IPS-18c (cell line): ENCODE measurements around the gene ZBTB49.

Experiments
- H3K4me3 ChIP-seq: 2 replicates; pipeline ENCODE4 v1.7.0; 2013; ENCODE audit warnings: low read depth, mild to moderate bottlenecking, low read length, moderate library complexity; ENCODE audit not compliant: insufficient read depth
- H3K9me3 ChIP-seq: one replicate; pipeline ENCODE4 v1.6.1; 2013; ENCODE audit warnings: mild to moderate bottlenecking, low read length, moderate library complexity; ENCODE audit not compliant: control insufficient read depth, insufficient read depth

Gene ZBTB49

GRCh38 chr4:4269856-4270255 is 20.2 kb upstream of the ZBTB49 start:
- H3K4me3 ChIP-seq, result no peak overlapping the region
- no peaks in the 10 kb centered on the region for H3K9me3 ChIP-seq

DNA sequence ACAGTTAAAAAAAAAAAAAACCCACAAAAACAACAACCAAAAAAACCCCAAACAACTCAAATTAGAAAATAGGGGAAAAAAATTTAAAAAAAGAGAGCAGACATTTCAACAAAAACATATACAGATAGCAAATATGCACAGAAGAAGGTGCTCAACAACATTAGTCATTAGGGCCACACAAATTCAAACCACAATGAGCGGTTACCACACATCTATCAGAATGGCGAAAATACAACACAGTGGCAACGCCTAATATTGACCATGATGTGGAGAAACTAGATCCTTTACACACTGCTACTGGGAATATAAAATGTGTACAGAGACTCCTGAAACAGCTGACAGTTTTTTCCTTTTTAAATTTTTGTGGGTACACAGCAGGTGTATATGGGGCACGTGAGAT is 19.5 kb upstream of the ZBTB49 start:
- Histone ChIP-seq H3K9me3 (no peaks in the 10 kb centered on the region), H3K4me3 (no peak overlapping the region)

GRCh38 chr4:4271912-4272311 is 18.1 kb upstream of the ZBTB49 start:
- no peaks in the 10 kb centered on the region for H3K9me3 ChIP-seq
- no peak overlapping the region for H3K4me3 ChIP-seq

DNA sequence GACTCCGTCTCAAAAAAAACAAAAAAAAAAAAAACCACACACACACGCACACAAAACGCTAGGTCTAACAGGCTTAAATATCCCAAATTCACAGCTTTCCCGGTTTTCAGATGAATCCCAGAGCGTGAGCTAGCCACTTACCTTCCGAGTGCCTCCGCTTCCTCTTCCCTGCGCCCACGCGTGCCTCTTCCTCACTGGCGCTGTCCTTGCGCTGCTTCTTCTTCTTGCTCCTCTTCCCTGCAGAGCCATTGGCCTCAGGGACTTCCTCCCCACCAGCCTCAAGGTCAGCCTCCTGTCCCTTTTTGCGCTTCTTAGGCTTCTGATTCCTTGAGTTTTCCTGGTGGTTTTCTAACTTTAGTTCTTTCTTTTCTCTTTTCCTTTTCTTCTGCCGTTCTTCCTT is 15.8 kb upstream of the ZBTB49 start:
- Histone ChIP-seq H3K4me3 (no peak overlapping the region), H3K9me3 (no peaks in the 10 kb centered on the region)

- Histone ChIP-seq H3K9me3 (no peaks in the 10 kb centered on the region), H3K4me3 (no peak overlapping the region)
Observed at GRCh38 chr4:4277531-4277930, 12.5 kb upstream of the ZBTB49 start.

DNA sequence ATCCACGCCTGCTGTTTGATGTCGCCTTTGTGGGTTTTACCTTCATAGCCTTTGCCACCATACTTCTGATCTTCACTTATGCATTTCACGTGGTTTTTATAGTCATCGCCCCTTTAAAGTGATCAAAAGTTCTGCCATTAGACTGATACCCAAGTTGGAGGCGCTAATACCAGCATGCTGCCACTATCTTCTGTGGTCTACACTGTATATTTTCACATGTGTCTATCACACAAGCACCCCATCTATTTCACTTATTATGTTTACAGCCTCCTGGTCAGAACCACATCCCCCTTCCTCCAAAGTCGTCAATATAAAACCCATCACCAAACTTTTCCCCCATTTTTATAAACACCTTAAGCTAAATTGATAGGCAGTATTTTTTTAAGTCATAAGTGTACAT is 8.3 kb upstream of the ZBTB49 start:
- no peaks in the 10 kb centered on the region for H3K9me3 ChIP-seq
- no peak overlapping the region for H3K4me3 ChIP-seq

- Histone ChIP-seq H3K4me3 (no peak overlapping the region), H3K9me3 (no peaks in the 10 kb centered on the region)
Observed at GRCh38 chr4:4284827-4285618, 5.0 kb upstream of the ZBTB49 start.

- no peaks in the 10 kb centered on the region for H3K9me3 ChIP-seq
- H3K4me3 ChIP-seq, result no peak overlapping the region
Observed at GRCh38 chr4:4288098-4288497, 2.0 kb upstream of the ZBTB49 start.

- H3K4me3 ChIP-seq, result peak overlapping the region; percentile 95
- no peaks in the 10 kb centered on the region for H3K9me3 ChIP-seq
Observed at GRCh38 chr4:4289055-4289454, 996 bp upstream of the ZBTB49 start.

DNA sequence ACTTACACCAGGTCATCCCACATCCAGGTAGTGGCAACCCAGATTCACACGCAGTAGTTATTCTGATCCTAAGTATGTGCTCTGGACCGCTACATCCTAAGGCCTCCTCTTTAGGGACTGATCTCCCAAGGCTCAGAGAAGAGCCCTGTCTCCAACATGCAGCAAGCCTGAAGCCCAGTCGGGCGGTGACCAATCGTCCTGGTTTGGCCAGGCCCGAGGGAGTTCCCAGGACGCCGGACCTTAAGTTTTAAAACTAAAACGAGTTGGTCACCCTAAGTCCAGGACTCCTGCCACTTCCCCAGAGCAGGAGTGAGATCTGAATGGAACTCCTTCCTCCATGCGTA is 482 bp upstream of the ZBTB49 start:
- H3K9me3 ChIP-seq, result no peaks in the 10 kb centered on the region
- peak overlapping the region; percentile 95 for H3K4me3 ChIP-seq

- Histone ChIP-seq H3K9me3 (no peaks in the 10 kb centered on the region), H3K4me3 (no peak overlapping the region)
Observed at GRCh38 chr4:4293279-4293678, 3.2 kb downstream of the ZBTB49 start.

DNA sequence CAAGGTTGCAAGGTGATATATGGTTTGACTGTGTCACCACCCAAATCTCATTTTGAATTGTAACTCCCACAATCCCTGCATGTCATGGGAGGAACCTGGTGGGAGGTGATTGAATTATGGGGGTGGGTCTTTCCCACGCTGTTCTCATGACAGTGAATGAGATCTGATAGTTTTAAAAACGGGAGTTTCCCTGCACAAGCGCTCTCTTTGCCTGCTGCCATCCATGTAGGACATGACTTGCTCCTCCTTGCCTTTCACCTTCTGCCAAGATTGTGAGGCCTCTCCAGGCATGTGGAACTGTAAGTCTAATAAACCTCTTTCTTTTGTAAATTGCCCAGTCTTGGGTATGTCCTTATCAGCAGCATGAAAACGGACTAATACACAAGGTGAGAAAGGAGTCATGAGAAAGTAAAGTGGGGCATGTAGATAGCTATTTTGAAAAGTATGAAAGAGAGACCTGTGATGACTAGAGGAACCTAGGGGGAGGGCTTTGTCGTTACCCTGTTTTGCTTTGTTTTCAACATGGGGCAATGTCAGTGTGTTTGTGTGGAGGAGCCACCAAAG is 6.3 kb downstream of the ZBTB49 start:
- Histone ChIP-seq H3K4me3 (no peak overlapping the region), H3K9me3 (no peaks in the 10 kb centered on the region)

DNA sequence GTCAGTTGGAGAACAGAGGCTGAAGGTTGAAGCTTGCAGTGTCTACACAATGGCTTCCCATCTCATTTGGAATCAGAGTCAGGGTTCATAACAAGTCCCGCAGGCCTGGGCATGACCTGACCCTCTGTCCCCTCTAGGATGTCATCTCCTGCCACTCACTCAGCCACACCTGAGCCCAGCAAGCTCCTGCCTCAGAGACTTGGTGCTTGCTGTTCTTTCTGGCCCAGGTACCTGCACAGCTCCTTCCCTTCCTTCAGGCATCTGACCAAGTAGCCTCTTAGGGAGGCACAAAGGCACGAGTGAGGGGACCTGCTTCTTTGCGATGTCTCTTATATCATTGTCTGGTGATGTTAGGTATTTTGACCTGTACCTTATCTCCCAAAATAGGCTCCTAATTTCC is 9.0 kb downstream of the ZBTB49 start:
- Histone ChIP-seq H3K9me3 (no peaks in the 10 kb centered on the region), H3K4me3 (no peak overlapping the region)

GRCh38 chr4:4302001-4302400 is 11.9 kb downstream of the ZBTB49 start:
- Histone ChIP-seq H3K9me3 (peaks cover 2% of the 10 kb centered on the region), H3K4me3 (no peak overlapping the region)

- Histone ChIP-seq H3K4me3 (no peak overlapping the region), H3K9me3 (peaks cover 2% of the 10 kb centered on the region)
Observed at GRCh38 chr4:4302416-4302815, 12.4 kb downstream of the ZBTB49 start.

DNA sequence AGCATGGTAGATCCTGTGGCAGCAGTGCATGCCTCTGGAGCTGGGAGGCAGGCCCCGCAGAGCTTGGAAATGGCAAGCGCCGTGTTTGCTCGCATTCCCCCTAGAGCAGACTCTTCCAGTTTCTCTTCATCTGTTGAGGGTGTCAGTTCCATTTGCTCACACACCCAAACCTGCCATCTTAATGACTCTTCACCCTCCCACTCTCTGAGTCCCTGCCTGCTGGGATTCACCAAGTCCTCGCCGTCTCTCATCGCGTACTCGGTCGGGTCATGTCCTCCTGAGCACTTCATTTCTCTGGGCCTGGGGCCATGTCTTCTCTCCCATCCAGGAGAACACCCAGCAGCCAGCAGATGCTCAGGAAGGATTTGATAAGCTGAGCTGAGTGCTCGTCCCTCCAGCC is 16.9 kb downstream of the ZBTB49 start:
- peaks cover 2% of the 10 kb centered on the region for H3K9me3 ChIP-seq
- H3K4me3 ChIP-seq, result no peak overlapping the region

DNA sequence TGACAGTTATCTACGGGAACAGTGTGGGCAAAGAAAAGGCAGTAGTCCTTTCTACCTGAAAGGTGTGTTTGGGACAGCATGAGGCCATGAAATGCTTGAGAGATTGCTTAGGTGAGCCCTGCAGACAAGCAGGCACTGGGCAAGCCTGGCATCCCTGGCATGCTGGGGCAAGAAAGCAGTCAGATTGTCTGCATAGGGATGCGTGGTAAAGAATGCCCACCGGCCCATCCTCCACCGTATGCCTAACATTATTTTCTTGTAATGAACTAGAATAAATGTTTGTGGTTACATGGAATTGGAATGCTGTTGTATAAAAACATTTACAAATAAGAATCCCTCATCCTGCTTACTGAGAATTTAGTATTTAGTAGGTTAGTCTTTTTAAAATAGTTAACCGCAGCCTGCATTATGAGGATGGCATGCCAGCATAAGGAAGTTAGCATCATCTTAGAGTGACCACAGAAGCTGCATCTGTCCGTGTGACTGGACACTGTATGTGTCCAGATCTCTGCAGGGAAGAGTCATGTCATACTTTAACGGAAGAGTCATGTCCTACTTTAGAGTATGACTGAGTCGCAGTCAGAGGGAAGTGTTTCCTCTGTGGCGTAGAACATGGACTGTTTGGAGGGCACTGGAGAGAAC is 18.9 kb downstream of the ZBTB49 start:
- no peak overlapping the region for H3K4me3 ChIP-seq

GRCh38 chr4:4311193-4311592 is 21.1 kb downstream of the ZBTB49 start:
- H3K9me3 ChIP-seq, result no peaks in the 10 kb centered on the region
- H3K4me3 ChIP-seq, result no peak overlapping the region

More for the DNA sequence above, 18.9 kb downstream of the ZBTB49 start:
- peaks cover 2% of the 10 kb centered on the region for H3K9me3 ChIP-seq
